ENCODE measurements around the gene RARG. TPM values are rescaled to one million over a fixed set of nuclear protein-coding genes. Genes with fewer than 3 reads are reported as not detected.

The RARG gene
- total RNA-seq, 2 donors from 2014 or later: 36.7 to 37.3 TPM

DNA sequence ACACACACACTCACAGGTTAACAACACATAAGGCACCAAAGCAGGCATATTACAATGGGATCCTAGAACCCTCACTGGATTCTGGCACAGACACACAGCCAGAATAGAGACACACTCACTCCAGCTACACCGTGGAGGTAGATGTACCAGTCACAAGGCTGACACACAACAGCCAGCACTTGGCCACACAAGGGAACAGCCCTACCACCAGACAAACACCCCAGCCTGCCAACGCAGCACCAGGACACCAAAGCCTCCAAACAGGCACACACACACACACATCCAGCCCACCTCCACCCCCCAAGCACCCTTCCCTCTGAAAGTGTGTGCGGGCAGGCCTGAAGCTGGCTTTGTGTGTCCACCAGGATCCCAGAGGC, 14.1 kb downstream of the RARG start:
- Mint-ChIP-seq H3K27ac (peak overlapping the region; percentile 94), H3K9me3 (no peaks in the 10 kb centered on the region), H3K36me3 (ENCODE audit: insufficient read depth in 2 of 2) (peaks cover 6 to 14% of the 10 kb centered on the region in 2 donors), H3K4me3 (peak overlapping the region; percentile 91 to 94), H3K4me1 (ENCODE audit: low read depth) (peaks cover 77% of the 10 kb centered on the region), H3K27me3 (ENCODE audit: low read depth) (no peaks in the 10 kb centered on the region)
- ATAC-seq (replicated peaks in 1 of 2) (no peak), DNase-seq (peak in 1 of 2 donors; percentile 35)

DNA sequence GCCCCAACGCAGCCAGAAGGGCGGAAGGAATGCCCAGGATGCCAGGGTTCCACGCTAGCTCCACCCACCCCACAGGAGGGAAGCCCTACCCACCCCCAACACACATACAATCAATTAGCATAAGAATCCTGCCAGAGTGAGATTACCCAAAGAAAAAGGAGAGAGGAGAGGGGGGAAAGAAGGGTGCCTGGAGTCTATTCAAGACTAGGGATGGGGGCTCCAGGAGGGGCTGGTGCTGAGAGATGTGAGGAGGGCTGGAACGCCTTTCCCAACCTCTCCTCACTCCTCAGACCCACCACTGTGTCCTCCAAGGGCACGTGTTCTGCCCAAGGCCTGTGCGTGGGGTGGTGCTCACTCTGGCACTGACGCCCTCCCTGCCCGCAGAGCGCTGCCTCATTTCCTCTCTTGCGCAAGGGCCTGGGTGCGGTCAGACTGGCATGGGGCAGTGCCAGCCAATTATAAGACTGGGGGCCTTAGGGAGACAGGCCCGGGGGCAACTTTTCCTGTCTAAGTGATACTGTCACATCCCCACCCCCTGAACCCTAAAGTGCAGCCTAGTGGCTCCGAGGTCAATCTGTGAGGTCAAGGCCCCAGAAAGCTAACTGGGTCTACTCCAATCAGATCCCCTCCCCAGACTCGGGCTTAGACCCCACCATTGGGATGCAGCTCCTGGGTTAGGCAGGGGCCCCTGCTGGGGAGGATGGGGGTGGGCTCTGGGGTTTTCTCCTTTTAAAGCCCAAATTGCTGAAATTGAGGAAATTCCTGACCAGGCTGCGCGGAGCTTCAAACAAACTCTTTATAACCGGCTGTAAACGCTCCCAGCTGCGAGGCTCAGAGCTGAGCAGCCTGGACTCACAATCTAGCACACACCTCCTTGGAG, 14.7 kb downstream of the RARG start:
- Mint-ChIP-seq H3K27ac (peak overlapping the region; percentile 94), H3K4me1 (ENCODE audit: low read depth) (peaks cover 76% of the 10 kb centered on the region), H3K27me3 (ENCODE audit: low read depth) (no peaks in the 10 kb centered on the region), H3K4me3 (peak overlapping the region; percentile 91 to 94), H3K9me3 (no peaks in the 10 kb centered on the region), H3K36me3 (ENCODE audit: insufficient read depth in 2 of 2) (peaks cover 6 to 14% of the 10 kb centered on the region in 2 donors)
- ATAC-seq (replicated peaks in 1 of 2): peak in 1 of 2 donors; percentile 8
- DNase-seq: peak; percentile 70 to 75

DNA sequence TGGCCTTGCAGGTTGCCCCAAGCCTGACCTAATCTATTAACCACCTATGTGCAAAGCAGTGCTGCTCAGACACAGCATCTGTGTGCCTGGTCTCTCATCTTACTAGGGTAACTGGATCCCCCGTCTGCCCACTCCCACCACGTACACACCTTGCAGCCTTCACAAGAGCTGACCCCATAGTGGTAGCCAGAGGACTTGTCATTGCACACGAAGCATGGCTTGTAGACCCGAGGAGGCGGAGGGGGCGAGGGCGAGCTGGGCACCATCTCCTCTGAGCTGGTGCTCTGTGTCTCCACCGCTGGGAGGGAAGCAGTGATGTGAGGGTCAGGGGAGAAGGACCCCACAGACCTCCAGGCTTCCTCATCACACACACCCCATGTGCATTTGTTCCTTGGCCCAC, 16.5 kb downstream of the RARG start:
- H3K4me1 Mint-ChIP-seq (ENCODE audit: low read depth): peaks cover 76% of the 10 kb centered on the region
- H3K36me3 Mint-ChIP-seq (ENCODE audit: insufficient read depth in 2 of 2): peaks cover 9 to 14% of the 10 kb centered on the region in 2 donors
- H3K4me3 Mint-ChIP-seq: no peak overlapping the region
- ATAC-seq (replicated peaks in 1 of 2) (no peak), DNase-seq (no peak)
- no peak overlapping the region for H3K27ac Mint-ChIP-seq
- H3K27me3 Mint-ChIP-seq (ENCODE audit: low read depth): no peaks in the 10 kb centered on the region
- H3K9me3 Mint-ChIP-seq: no peaks in the 10 kb centered on the region

DNA sequence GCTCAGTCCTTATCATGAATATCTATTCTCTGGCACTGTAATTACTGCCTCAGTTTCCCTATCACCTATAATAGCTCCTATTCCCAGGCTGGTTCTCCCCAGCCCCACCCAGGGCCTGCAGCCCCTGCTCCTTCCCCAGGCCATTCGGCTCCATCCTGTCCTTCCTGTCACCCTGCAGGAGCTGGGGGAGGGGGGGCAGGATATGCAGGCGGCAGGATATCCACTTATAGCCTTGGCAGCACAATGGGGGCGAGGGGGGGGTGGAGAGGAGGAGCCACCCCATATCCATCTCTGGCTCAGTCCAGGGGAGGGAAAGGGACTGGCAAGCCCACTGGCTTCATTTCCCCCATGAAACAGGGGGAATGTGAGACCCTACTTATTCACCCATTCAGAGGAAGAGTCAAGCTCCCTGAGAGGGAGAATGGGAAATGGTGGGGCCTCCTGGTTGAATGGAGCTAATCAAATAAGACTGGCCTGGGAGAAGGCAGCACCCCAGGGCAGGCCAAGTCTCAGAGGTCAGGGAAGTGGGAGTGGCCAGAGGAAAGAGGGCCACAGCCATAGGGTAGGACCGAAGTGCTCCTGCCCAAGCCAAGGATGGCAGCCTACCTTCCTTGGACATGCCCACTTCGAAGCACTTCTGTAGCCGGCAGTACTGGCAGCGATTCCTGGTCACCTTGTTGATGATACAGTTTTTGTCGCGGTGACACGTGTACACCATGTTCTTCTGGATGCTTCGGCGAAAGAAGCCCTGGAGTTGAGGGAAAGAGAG, 17.1 kb downstream of the RARG start:
- no peaks in the 10 kb centered on the region for H3K27me3 Mint-ChIP-seq (ENCODE audit: low read depth)
- H3K36me3 Mint-ChIP-seq (ENCODE audit: insufficient read depth in 2 of 2): peaks cover 9 to 14% of the 10 kb centered on the region in 2 donors

DNA sequence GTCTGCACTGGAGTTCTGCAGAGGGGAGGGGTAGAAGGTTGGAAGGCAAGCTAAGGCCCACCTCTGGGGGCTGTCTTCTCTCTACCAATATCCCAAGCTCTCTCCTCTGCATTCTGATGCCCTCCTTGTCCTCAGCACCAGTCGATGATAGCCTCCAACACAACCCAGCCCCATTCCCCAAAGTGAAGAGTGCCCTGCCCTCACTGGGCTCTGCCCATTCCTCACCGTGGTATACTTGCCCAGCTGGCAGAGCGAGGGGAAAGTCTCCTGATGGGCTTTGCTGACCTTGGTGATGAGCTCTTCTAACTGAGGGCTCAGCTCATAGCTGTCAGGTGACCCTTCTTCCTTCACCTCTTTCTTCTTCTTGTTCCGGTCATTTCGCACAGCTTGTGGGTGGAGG, 17.8 kb downstream of the RARG start:
- Mint-ChIP-seq H3K4me1 (ENCODE audit: low read depth) (peaks cover 79% of the 10 kb centered on the region), H3K27ac (no peak overlapping the region), H3K9me3 (no peaks in the 10 kb centered on the region), H3K27me3 (ENCODE audit: low read depth) (no peaks in the 10 kb centered on the region), H3K36me3 (ENCODE audit: insufficient read depth in 2 of 2) (peaks cover 4 to 10% of the 10 kb centered on the region in 2 donors), H3K4me3 (no peak overlapping the region)
- no peak for ATAC-seq (replicated peaks in 1 of 2)
- no peak for DNase-seq

More for the DNA sequence above, 17.1 kb downstream of the RARG start:
- ATAC-seq (replicated peaks in 1 of 2) (no peak), DNase-seq (no peak)
- H3K4me1 Mint-ChIP-seq (ENCODE audit: low read depth): peaks cover 76% of the 10 kb centered on the region
- no peaks in the 10 kb centered on the region for H3K9me3 Mint-ChIP-seq
- no peak overlapping the region for H3K4me3 Mint-ChIP-seq
- no peak overlapping the region for H3K27ac Mint-ChIP-seq

DNA sequence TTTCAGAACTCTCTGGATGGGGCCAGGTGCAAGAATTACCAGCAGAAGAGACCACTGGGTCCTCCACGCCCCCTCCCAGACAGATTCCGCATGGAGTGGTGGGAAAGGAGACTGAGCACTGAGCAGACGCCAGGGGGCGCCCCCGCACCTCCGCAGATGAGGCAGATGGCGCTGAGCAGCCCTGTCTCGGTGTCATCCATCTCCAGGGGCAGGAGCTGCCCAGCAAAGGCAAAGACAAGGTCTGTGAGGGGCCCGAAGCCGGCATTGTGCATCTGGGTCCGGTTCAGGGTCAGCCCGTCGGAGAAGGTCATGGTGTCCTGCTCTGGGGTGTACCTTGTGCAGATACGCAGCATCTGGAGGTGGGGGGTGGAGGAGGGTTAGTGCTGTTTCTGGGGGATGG, 18.7 kb downstream of the RARG start:
- DNase-seq (peak; percentile 86 to 89), ATAC-seq (replicated peaks in 1 of 2) (peak; percentile 67 to 71)
- Mint-ChIP-seq H3K27me3 (ENCODE audit: low read depth) (no peaks in the 10 kb centered on the region), H3K4me1 (ENCODE audit: low read depth) (peaks cover 79% of the 10 kb centered on the region), H3K36me3 (ENCODE audit: insufficient read depth in 2 of 2) (peaks cover 6 to 11% of the 10 kb centered on the region in 2 donors), H3K4me3 (no peak overlapping the region), H3K9me3 (no peaks in the 10 kb centered on the region), H3K27ac (no peak overlapping the region)

DNA sequence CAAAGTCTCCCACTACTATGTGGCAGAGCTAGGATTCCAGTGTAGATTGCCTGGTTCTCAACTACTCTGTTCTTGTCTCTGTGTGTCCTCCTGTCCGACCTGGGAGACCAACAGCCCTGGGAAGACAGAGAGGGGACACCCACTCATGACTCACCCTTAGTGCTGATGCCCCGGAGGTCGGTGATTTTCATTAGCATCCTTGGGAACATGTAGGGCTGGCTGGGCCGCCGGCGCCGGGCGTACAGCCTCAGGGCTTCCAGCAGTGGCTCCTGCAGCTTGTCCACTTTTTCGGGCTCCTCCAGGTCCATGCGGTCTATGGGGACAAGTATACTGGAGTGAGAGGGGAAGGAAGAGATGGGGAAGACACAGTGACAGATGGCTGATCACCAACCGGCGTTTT, 19.1 kb downstream of the RARG start:
- Mint-ChIP-seq H3K9me3 (no peaks in the 10 kb centered on the region), H3K4me3 (no peak overlapping the region), H3K27me3 (ENCODE audit: low read depth) (no peaks in the 10 kb centered on the region), H3K36me3 (ENCODE audit: insufficient read depth in 2 of 2) (peaks cover 6 to 10% of the 10 kb centered on the region in 2 donors), H3K4me1 (ENCODE audit: low read depth) (peaks cover 79% of the 10 kb centered on the region), H3K27ac (no peak overlapping the region)
- DNase-seq (no peak), ATAC-seq (replicated peaks in 1 of 2) (no peak)

DNA sequence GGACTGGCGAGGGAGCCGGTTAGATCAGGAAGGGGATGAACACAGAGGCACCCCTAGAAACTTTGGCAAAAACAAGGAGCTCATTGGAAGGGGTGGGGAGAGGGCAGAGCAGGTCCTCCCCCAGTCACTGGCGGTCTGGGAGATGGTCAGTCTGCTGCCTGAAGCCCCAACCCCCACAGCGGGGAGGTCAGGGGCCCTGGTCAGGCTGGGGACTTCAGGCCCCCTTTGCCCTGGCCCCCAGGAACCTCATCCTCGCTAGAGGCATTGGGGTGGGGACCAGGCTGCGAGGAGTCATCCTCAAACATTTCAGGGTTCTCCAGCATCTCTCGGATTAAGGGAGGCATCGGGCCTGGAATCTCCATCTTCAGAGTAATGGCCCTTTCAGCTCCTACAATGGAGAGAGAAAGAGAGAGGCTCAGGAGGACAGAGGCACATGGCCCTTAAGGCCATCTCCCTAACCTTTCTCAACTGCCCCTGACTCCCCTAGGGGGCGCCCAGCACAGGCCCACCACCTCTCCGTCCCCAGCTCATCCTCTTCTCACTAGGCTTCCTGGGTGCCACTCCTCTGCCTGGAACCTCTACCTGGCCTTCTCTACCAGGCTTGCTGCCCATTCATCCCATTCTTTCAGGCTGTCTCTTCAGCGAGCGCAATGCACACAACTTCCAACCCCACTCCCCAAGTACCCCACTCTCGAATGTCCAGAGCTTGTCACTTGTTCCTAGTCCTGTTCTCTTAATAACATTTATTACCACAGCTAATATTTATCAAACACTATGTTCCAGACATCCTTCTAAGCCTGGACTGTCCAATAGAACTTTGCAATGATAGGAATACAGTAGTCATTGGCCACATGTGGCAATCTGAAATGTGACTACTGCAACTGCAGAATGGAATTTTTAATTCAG, 20.3 kb downstream of the RARG start:
- no peak overlapping the region for H3K4me3 Mint-ChIP-seq
- peaks cover 6 to 9% of the 10 kb centered on the region in 2 donors for H3K36me3 Mint-ChIP-seq (ENCODE audit: insufficient read depth in 2 of 2)
- no peak overlapping the region for H3K27ac Mint-ChIP-seq
- no peaks in the 10 kb centered on the region for H3K27me3 Mint-ChIP-seq (ENCODE audit: low read depth)
- DNase-seq: no peak
- H3K9me3 Mint-ChIP-seq: no peaks in the 10 kb centered on the region
- ATAC-seq (replicated peaks in 1 of 2): no peak
- peaks cover 78% of the 10 kb centered on the region for H3K4me1 Mint-ChIP-seq (ENCODE audit: low read depth)

DNA sequence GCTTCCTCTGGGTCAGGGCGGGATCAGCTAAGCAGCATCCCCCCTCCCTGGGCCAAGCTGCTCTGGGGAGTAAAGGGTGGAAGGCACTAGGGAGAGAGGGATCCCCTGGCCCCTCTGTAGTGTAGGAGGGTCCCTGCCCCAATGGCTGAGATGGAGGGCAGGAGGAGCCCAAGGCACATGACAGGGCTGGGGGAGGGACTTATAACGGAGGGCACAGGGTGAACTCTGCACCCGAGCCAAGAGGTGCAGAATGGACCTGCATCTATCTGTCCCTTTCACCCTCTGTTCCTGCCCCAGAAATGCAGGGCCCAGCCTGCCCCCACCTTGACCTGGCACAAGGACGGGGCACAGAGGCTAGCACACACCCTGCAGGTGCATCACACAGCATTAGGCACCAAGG, 21.2 kb downstream of the RARG start:
- no peak for DNase-seq
- H3K27me3 Mint-ChIP-seq (ENCODE audit: low read depth): no peaks in the 10 kb centered on the region
- H3K4me1 Mint-ChIP-seq (ENCODE audit: low read depth): peaks cover 78% of the 10 kb centered on the region
- H3K9me3 Mint-ChIP-seq: no peaks in the 10 kb centered on the region
- H3K36me3 Mint-ChIP-seq (ENCODE audit: insufficient read depth in 2 of 2): peaks cover 6 to 9% of the 10 kb centered on the region in 2 donors
- no peak overlapping the region for H3K4me3 Mint-ChIP-seq
- ATAC-seq (replicated peaks in 1 of 2): no peak
- no peak overlapping the region for H3K27ac Mint-ChIP-seq

DNA sequence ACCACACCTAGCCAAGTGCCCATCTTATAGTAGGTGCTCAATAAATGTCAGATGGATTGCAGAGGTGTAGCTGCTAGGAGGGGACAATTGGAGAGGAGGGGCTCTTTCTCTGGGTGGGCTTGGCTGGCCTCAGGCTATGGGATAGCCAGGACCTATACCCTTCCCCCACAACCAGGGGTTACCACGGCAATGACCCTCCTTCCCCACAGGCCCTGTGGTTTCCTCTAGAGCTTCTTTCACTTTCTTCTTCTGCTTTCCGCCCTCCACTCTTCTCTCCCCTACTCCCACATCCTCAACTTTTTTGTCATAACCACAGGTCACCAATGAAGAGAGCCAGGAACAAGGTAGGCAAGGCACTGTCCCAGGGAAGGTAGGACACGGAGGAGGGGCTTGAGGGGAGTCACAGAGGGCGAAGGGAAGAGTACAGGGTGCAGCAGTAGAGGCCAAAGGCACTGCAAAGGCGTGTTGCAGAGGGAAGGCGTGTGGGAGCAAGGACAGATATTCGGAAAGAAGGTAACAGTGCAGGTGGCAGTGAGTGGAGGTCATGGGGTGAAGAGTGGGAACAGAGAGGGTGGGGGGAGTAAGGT, 23.0 kb downstream of the RARG start:
- ATAC-seq (replicated peaks in 1 of 2) (peak; percentile 24), DNase-seq (peak in 1 of 2 donors; percentile 51)
- H3K27ac Mint-ChIP-seq: peak overlapping the region; percentile 52
- no peaks in the 10 kb centered on the region for H3K9me3 Mint-ChIP-seq
- H3K36me3 Mint-ChIP-seq (ENCODE audit: insufficient read depth in 2 of 2): peaks cover 5 to 8% of the 10 kb centered on the region in 2 donors
- no peaks in the 10 kb centered on the region for H3K27me3 Mint-ChIP-seq (ENCODE audit: low read depth)
- peak overlapping the region; percentile 78 to 91 for H3K4me3 Mint-ChIP-seq
- H3K4me1 Mint-ChIP-seq (ENCODE audit: low read depth): peaks cover 79% of the 10 kb centered on the region

DNA sequence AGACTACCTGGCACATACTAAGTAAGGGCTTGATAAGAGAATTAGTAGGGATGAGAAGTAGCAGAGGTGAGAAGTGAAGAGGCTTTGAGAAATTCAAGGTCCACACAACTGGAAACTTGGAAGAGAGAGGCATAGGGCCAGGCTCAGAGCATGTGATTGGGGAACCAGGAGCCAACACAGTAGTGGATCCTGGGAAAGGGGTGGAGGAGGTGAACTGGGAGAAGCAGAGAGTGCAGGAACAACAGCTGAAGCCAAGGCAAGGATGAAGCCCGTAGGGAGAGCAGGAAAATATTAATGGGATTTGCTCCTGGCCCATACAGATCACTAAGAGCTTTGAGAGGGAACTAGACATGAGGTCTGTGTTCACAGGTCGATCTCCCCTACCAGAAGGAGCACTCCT, 23.6 kb downstream of the RARG start:
- Mint-ChIP-seq H3K4me1 (ENCODE audit: low read depth) (peaks cover 78% of the 10 kb centered on the region), H3K27ac (peak overlapping the region; percentile 83), H3K27me3 (ENCODE audit: low read depth) (no peaks in the 10 kb centered on the region), H3K9me3 (no peaks in the 10 kb centered on the region), H3K4me3 (peak overlapping the region; percentile 78 to 91), H3K36me3 (ENCODE audit: insufficient read depth in 2 of 2) (peaks cover 3 to 8% of the 10 kb centered on the region in 2 donors)
- DNase-seq (no peak), ATAC-seq (replicated peaks in 1 of 2) (no peak)

DNA sequence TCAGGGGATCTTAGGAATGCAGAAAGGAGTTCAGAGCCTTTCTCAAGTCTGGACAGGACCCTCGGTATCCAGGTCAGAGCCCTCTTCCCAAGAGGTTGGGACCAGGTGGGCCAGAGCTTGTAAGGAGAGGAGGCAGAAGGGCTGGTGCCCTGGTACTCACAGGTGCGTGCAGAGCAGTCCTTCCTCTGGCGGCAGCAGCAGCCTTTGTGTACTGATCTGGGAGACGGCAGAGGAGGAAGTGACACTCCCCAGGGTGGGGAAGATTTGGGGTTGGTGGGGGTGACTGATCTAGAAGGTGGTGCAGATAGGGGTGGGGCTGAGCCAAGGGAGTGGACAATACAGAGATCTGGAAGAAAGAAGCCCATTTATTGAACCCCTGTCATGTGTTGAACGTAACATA, 25.0 kb downstream of the RARG start, which contains the start of gene ITGB7:
ITGB7 (minus strand) TSS at position 210 of the 400 bp plus-strand sequence. CDS start 6,808 bp downstream, outside the sequence.
- Mint-ChIP-seq H3K4me1 (ENCODE audit: low read depth) (peaks cover 65% of the 10 kb centered on the region), H3K27ac (peak within 1 kb of the TSS; percentile 83), H3K4me3 (peak within 1 kb of the TSS; percentile 78 to 86), H3K9me3 (no peaks in the 10 kb centered on the region), H3K27me3 (ENCODE audit: low read depth) (no peaks in the 10 kb centered on the region), H3K36me3 (ENCODE audit: insufficient read depth in 2 of 2) (peaks cover 3 to 10% of the 10 kb centered on the region in 2 donors)
- ATAC-seq (replicated peaks in 1 of 2) (peak; percentile 58 to 68), DNase-seq (peak; percentile 76 to 77)
